OCI-LY7 (cell line): ENCODE results near the gene AKR1E2.

Experiments
- EZH2phosphoT487 ChIP-seq: fragments of 200-600 bp; sonication (generic); IDR thresholded peaks from 2 replicates; pipeline ENCODE4 v1.6.1; 2018; ENCODE audit warnings: low read depth, borderline replicate concordance, mild to moderate bottlenecking, mixed run types, antibody characterized with exemption, low read length, moderate library complexity, mixed read lengths
- TF ChIP-seq, protein P1 (sequence below): fragments of 200-600 bp; sonication (generic); conservative IDR thresholded peaks from 2 replicates; pipeline ENCODE4 v1.5.1; 2014; ENCODE audit warnings: mild to moderate bottlenecking, antibody characterized with exemption, low read length, moderate library complexity, mixed read lengths

DNA sequence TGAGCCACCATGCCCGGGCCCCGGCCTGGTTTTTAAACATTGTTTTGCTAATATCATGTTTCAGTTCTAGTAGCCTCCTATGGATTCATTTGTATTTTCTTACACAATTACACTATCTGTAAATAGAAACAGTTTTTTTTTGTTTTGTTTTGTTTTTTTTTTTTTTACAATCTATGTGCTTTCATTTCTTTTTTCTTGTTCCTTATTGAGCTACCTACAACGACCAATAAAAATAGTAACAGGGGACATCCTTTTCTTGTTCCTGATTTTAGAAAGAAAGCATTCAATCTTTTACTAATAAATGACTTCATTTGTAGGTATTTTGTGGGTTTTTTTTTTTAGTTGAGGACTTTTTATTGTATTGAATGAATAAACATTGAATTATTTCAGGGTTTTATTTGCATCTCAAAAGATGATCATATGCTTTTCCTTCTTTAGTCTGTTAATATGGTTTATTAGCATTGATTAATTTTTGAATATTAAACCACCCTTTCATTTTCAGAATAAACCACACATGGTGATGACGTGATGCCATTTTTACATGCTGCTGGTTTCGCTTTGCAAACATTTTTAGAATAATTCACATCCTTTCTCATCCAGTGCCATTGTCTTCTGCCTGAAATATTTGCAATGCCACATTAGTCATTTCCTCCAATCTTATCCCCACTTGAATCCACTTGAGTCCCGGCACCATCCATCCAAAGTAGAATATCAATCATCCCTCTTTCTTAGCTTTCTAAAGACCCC is 18.1 kb upstream of the AKR1E2 start:
- TF ChIP-seq, protein P1, sequence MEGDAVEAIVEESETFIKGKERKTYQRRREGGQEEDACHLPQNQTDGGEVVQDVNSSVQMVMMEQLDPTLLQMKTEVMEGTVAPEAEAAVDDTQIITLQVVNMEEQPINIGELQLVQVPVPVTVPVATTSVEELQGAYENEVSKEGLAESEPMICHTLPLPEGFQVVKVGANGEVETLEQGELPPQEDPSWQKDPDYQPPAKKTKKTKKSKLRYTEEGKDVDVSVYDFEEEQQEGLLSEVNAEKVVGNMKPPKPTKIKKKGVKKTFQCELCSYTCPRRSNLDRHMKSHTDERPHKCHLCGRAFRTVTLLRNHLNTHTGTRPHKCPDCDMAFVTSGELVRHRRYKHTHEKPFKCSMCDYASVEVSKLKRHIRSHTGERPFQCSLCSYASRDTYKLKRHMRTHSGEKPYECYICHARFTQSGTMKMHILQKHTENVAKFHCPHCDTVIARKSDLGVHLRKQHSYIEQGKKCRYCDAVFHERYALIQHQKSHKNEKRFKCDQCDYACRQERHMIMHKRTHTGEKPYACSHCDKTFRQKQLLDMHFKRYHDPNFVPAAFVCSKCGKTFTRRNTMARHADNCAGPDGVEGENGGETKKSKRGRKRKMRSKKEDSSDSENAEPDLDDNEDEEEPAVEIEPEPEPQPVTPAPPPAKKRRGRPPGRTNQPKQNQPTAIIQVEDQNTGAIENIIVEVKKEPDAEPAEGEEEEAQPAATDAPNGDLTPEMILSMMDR, result no peak
- no peak for TF ChIP-seq EZH2phosphoT487
